Measurements from ENCODE around the gene MADCAM1. TPM values are rescaled to one million over a fixed set of nuclear protein-coding genes. Genes with fewer than 3 reads are reported as not detected.

MADCAM1 gene
- total RNA-seq, 6 donors from 2014 or later, result 0.63 to 3.1 (median 1.1) TPM; not detected in 2

- H3K27ac ChIP-seq, result peak overlapping the region in 3 of 4 donors; percentile 10 to 53 (median 51)
- H3K4me1 ChIP-seq, result peaks cover 29 to 49% (median 35%) of the 10 kb centered on the region in 4 donors
- 59 to 70% methylated on average over 41 to 49 of the region's 62 CpGs for WGBS, 2 donors
- no peaks in the 10 kb centered on the region for H3K9me3 ChIP-seq
- peaks cover 0 to 7% (median 2%) of the 10 kb centered on the region in 4 donors for H3K36me3 ChIP-seq
- peak overlapping the region in 1 of 4 donors; percentile 13 for H3K4me3 ChIP-seq
- TF ChIP-seq POLR2AphosphoS5 (IDR thresholded peaks at IDR 0.05), result no peak
- TF ChIP-seq POLR2A (IDR thresholded peaks at IDR 0.05), result peak in 1 of 4 donors; percentile 30
- no peak for TF ChIP-seq EP300 (IDR thresholded peaks at IDR 0.05)
- no peak for TF ChIP-seq CTCF (IDR thresholded peaks at IDR 0.05)
- H3K27me3 ChIP-seq, result no peaks in the 10 kb centered on the region
- ATAC-seq (ENCODE audit: low FRiP score in 2 of 2) (no peak), DNase-seq (peak; percentile 63 to 87)
Measured at GRCh38 chr19:512547-513365, 16.5 kb downstream of the MADCAM1 start.

GRCh38 chr19:513368-514165 is 17.3 kb downstream of the MADCAM1 start:
- TF ChIP-seq POLR2A (IDR thresholded peaks at IDR 0.05), result no peak
- no peak for TF ChIP-seq CTCF (IDR thresholded peaks at IDR 0.05)
- no peak for TF ChIP-seq POLR2AphosphoS5 (IDR thresholded peaks at IDR 0.05)
- TF ChIP-seq EP300 (IDR thresholded peaks at IDR 0.05), result no peak
- Histone ChIP-seq H3K4me1 (peaks cover 21 to 41% (median 27%) of the 10 kb centered on the region in 4 donors), H3K36me3 (peaks cover 0 to 7% (median 2%) of the 10 kb centered on the region in 4 donors), H3K4me3 (no peak overlapping the region), H3K27me3 (no peaks in the 10 kb centered on the region), H3K9me3 (no peaks in the 10 kb centered on the region), H3K27ac (no peak overlapping the region)
- 73 to 94% methylated on average over 5 to 10 of the region's 10 CpGs for WGBS, 2 donors
- DNase-seq (peak in 1 of 2 donors; percentile 49), ATAC-seq (ENCODE audit: low FRiP score in 2 of 2) (no peak)

GRCh38 chr19:514166-514663 is 17.9 kb downstream of the MADCAM1 start:
- Histone ChIP-seq H3K27ac (no peak overlapping the region), H3K27me3 (no peaks in the 10 kb centered on the region), H3K36me3 (peaks cover 0 to 6% (median 3%) of the 10 kb centered on the region in 4 donors), H3K4me3 (no peak overlapping the region), H3K4me1 (peaks cover 17 to 42% (median 23%) of the 10 kb centered on the region in 4 donors), H3K9me3 (no peaks in the 10 kb centered on the region)
- no peak for ATAC-seq (ENCODE audit: low FRiP score in 2 of 2)
- TF ChIP-seq CTCF (IDR thresholded peaks at IDR 0.05) (no peak), POLR2AphosphoS5 (IDR thresholded peaks at IDR 0.05) (no peak), POLR2A (IDR thresholded peaks at IDR 0.05) (no peak), EP300 (IDR thresholded peaks at IDR 0.05) (no peak)
- DNase-seq, result no peak
- WGBS, 2 donors, result 90 to 96% methylated on average over 7 to 9 of the region's 9 CpGs

GRCh38 chr19:517721-518597 is 21.7 kb downstream of the MADCAM1 start:
- peaks cover 0 to 7% (median 3%) of the 10 kb centered on the region in 4 donors for H3K36me3 ChIP-seq
- ATAC-seq (ENCODE audit: low FRiP score in 2 of 2) (peak in 1 of 2 donors; percentile 13), DNase-seq (no peak)
- WGBS, 2 donors, result 50 to 52% methylated on average over 4 to 5 of the region's 10 CpGs
- peaks cover 0 to 10% (median 0%) of the 10 kb centered on the region in 4 donors for H3K4me1 ChIP-seq
- no peak overlapping the region for H3K27ac ChIP-seq
- TF ChIP-seq POLR2AphosphoS5 (IDR thresholded peaks at IDR 0.05) (no peak), CTCF (IDR thresholded peaks at IDR 0.05) (no peak), POLR2A (IDR thresholded peaks at IDR 0.05) (no peak), EP300 (IDR thresholded peaks at IDR 0.05) (no peak)
- H3K9me3 ChIP-seq, result no peaks in the 10 kb centered on the region
- no peaks in the 10 kb centered on the region for H3K27me3 ChIP-seq
- H3K4me3 ChIP-seq, result no peak overlapping the region
